GM18520 (cell line): ENCODE data around the gene APBA2.

Experiments used
- ATAC-seq: cut with Tn5 transposase; IDR thresholded peaks from one replicate; pipeline ENCODE4 v1.9.1; 2021; ENCODE audit not compliant: unreplicated experiment

The APBA2 gene

DNA sequence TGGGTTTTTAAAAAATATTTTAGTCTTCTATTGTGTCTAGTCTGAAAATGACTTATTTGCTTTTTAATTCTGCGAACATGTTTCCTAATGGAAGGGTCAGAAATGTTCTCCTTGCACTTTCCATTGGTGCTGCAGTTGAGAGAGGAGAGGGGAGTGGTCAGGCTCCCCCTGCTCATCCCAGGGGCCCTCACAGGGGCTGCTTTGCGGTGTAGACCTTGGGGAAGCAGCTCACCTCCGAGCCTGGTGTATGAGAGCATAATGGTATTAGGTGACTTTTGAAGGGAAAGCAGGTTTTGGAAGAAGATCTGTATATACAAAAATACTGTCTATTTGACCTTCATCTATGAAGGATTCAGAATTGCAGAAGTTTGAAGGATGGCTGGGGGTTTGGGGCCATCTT, 28.3 kb downstream of the APBA2 start:
- no peak for ATAC-seq

DNA sequence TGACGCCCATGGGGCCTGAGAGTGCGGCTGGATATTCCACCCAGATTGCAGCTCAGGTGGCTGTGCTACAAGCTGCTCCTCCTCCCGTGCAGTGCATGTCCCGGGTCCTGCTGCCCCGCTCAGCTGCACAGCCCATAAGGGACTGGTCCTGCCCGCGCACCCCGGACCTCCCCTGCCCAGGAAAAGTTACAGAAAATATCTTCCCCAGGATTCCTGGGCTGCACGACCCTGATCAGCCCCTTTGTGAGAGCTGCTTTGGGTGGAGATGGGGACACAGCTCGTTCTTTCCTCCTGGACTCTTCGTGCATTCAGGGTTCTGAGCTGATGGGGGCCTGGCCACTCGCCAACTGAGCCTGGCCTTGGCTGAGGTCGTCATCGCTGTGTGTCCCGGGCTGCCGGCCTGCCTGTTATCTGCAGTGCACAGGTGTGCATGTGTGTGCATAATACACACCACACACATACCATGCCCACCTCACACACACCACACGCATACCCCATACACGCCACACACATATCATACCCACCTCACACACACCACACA, 28.8 kb downstream of the APBA2 start:
- no peak for ATAC-seq

DNA sequence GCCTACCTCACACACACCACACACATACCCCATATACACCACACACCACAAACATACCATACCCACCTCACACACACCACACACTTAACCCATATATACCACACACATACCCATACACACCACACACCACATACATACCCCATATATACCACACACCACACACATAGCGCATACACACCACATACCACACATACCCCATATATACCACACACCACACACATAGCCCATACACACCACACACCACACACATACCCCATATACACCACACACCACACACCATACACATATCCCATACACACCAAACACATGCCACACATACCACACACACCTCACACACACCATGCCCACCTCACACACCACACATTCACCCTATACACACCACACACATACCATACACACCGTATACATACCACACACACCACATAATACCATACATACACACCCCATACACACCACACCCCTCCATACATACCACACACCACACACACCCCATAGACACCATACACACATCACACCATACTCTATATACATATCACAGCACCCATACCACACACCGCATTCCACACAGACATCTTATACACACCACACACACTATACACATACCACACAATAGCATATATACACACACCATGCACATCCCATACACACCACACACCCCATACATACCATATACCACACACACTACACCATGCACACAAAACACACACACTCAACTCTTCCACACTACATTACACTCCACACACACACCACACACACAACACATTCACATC, 29.5 kb downstream of the APBA2 start:
- ATAC-seq = no peak

DNA sequence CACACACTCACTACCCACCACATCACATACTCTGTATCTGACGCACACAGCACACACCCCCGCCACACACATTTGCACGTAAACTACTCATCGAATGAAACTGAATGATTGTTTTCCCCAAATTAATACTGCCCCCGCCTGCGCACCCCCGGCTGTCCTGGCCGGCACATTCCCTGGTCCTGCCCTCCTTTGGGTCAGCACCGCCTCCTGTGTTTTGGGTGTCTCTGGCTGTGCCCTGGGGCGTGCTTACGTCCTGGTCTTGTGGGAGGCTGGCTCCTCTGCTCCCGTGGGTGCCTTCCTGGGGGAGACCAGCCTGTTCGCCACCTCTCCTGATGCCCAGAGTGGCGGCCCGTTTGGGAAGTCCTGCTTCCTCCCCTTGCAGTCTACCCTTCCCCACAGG, 30.2 kb downstream of the APBA2 start:
- ATAC-seq = no peak

DNA sequence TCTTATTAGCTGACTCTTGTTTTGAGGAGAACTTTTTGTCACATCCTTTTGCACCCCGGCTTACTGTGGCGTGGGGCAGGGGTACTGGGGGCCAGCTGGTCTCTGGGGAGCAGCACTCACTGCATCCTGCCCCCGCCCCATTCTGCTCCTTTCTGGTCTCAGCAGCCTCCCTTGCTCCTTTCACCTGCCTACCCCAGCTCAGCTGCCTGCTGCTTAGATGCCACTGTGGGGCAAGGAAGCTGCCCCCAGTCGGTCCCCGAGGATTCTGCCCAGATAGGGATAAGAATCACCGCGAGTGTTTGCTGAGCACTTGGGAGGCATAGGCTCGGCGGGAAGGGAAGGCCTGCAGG, 32.0 kb downstream of the APBA2 start:
- no peak for ATAC-seq

DNA sequence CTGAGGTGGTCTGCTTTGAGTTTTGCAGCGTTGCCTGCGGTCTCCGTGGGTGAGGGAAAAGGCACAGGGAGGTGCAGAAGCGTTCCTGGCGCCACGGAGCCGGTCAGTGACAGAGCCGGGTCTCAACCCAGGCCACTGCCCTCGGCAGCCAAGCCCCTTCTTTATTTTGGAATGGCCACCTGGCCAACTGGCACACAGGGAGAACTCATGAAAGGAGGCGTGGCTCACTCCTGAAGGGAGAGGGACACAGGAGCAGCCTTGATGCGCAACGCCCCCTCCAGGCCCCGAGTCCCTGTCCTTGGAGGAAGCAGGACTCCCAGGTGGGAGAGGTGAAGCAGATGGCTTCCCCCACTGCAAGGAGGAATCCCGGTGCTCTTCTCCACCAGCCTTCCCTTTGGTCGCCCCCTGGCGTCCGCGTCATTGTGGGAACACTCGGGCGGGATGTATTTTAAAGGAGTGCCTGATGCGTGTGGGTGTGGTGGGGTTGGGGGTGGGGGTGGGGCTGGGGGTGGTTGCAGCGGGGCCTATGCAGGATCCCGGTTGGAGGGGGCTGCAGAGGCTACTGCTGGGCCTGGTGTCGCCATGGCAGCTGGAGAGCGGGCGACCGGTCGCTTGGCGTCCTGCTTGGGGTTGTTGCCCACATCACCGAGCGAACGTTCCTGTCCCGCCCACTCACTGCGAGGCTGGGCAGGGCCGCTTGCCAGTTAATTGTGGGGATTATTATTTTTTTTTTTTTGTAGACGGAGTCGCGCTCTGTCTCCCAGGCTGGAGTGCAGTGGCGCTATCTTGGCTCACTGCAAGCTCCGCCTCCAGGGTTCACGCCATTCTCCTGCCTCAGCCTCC, 32.6 kb downstream of the APBA2 start:
- no peak for ATAC-seq

DNA sequence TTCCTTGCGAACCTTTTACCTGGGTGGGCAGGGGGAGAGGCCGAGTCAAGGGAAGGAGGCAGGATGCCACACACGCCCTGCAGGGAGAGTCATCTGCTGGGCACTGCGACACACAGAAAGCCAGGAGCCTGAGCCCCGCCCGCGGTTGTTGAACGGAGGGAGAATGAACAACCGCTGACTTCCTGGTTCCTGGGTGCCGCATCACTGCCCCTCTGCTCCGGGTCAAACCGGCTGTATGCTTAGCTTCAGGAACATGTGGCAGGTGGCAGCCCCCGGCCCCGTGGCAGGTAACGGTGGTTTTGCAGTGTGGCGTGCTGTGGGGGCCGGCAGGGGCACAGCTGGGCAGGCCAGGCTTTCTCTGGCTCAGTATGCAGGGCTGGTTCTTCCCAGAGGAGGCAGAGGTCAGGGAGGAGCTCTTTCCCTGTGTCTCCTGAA, 33.4 kb downstream of the APBA2 start:
- no peak for ATAC-seq

DNA sequence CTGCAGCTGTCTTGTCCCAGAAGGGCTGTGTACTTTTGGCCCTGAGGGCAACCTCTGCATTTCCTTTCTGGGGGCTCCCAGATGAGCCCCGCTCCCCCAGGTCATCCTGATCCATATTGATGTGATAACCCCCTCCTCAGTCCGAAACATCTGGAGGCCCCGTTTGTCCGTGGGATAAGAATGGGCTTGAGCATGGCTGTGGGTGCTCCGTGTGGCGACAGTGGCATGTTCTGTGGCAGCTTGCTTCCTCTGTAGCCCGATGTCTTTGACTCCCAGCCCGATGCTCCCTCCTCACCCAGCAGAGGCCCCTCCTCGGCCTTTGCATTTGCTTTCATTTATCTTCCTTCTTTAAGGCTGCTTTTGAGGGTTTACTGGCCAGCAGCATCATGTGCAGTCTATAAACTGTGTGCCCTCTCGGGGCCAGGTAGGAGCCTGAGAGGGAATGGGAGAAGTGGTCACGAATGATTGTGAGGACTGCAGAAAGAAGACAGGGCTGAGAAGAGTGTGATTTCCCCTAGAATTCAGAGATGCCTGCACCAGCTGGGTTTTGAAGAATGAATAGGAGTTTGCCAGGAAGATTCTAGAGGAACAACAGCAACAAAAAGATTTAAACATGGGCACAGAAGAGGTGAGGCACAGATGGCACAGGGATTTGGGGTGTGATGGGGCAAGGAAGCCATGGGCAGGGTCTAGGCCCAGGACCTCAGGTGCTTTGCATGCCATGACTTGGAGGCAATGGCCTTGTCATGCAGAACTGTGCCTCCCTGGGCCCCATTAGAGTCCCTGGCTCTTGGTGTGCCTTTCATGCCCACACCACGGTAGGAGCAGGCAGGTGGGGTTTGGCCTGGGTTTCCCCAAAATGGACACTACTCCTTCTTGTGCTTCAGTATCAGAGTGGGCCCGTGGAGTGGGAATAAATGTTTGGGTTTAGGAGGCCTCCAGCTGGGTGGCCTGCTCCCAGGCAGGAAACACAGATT, 34.2 kb downstream of the APBA2 start:
- ATAC-seq = no peak

DNA sequence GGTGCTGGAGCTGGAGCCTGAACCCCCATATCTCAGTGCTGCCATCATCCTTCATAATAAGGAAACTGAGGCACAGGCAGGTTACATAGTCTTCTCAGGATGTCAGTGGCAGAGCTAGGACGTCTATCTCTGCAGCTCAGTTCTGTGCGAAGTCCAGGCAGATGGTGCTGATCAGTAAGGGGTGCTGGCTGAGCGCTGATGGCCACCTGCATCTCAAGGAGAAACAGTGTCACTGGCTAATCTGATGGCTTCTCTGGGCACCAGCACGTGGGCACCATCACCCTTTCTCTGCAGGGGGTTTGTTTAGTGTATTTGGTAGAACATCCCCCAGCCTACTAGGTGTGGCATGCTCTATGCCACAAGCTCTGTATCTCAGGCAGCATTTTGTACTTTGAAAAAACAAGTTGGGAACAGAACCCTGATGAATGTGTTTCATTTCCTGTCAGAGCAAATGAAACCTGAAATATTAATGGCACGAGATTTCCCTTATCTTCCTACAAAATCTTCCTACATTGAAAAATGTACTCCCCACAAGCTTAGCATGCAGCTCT, 35.1 kb downstream of the APBA2 start:
- ATAC-seq = no peak

DNA sequence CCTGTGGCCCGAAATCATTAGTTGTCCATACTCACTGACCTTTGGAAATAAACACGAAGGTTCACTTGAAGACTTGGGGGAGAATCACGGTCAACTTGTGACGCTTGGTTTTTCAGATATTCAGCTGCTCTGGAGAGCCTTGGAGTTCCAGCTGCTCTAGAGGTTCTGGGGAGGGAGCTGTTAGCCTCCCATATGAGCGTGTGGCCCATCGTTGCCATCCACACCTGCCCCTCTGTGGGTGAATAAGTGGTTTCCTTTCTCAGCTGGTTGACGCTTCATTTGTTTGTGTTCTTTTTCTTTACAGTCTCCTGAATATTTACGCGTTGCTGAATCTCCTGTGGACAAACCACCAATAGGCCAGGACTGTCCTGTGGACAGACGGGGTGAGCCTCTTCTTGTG, 35.6 kb downstream of the APBA2 start:
- ATAC-seq = no peak

DNA sequence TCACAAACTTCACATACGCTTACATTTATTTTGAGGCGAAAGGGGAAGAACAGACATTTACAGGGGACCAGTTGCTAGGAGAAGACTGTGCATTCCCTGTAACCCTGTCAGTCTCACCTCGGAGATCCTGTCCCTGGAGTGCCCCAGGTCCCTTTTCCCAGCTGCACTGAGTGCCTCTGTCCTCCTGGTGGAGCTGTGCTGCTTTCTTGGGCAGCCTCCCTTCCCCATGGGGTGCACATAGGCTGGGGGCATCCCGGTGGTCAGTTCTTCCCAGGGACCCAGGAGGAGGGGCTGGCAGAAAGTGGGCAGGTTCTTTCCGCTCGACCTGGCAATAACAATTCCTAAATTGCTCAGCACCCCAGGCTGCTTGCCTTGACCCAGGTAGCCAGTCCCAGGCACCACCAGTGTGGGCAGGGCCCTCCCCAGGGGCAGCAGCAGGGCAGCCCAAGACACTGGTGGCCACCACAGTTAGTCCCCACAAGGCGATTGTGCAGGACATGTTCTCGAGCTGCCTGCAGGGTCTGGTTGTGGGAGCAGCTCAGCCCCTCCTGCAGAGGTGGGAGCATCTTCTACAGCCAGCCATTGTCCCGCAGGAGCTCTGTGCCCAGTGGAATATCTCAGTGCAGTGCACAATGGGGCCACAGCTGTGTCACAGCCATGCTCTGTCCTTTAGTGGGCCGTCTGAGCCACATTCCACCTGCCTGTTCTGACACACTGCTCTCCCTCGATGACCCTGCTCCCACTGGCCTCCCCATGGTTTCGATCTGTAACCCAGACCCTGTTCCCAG, 36.3 kb downstream of the APBA2 start:
- ATAC-seq = no peak

DNA sequence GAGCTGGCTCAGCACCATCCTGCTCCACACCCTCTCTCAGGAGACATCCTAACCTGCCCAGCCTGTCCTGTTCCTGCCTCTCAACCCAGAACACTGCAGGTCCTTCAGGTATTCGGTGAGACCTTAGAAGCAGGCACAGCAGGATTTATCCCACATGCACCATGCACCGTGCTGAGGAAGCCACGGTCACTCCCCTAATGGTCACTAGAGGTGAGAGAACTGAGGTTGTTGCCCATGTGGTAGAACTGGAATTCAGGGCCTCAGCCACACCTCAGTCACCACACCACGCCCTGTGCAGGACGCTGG, 36.9 kb downstream of the APBA2 start:
- no peak for ATAC-seq

DNA sequence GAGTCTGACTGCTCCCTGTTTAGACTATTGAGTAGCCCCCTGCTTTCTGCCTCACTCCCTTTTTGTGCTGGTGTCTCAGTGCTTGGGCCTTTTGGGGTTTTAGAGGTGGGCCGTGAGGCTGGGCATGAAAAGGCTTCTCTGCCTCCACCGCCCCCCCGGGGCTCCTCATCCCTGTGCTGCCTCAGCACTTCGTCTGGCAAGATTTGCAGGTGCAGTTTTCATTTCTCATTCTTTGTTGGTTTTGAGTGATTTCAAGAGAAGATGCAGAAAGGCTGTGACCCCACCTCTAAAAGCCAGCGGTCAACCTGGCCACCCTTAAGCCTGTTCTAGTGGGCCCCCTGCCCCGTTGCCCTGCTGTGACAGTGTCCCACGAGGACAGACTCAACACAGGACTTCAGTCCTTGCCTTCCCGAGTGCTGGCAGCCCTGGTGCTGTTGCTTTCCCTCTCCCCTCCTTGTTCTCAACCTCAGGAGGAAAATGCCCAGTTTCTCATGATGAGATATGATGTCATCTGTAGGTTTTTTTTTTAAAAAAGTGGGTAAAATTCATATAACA, 38.0 kb downstream of the APBA2 start:
- no peak for ATAC-seq

DNA sequence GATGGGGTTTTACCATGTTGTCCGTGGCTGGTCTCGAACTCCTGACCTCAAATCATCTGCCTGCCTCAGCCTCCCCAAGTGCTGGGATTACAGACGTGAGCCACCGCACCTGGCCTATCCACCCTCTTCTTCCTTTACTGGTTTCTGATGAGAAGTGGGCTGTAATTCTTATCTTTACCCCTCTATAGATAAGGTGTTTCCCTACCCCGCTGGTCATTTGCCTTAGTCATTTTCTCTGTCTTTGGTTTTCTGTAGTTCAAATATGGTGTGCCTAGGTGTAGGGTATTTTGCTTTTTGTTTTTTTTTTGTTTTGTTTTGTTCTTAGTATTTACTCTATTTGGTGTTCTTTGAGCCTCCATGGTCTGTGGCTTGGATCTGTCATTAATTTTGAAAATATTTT, 41.3 kb downstream of the APBA2 start:
- no peak for ATAC-seq

DNA sequence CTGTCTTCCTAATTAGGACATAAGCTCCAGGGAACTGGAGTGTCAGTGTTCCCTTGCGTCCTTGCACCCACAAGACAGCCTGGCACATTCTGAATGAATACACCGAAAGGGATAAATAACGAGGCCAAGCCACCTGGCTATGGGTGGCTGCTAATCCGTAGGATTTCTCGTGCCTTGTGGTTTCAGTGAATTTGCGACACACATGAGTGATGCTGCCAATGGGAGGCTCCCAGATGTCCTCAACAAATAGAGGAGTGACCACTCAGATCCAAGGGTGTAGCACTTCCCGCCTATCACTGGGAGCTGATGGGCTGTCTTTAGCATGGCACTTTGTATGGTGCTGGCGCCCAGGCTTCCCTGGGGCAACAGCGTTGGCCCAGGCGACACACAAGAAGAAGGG, 43.4 kb downstream of the APBA2 start:
- ATAC-seq = no peak

DNA sequence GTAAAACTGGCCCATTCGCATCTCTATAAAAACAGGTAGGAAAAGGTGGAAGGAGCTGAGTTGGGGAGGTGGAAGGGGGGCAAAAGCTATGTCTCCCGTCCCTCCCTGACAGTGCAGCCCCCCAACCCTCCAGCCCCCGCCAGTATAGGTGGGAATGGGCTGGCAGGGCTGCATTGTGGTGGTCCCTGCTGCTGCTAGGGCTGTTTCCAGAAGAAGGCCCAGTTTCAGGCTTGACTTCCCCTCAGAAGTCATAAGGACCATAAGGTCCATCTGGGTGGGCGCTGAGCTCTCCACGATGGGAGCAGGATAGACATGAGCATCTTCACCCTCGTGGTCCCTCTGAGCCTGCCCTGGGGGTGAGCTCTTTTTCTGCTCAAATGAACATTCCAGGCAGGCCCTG, 44.2 kb downstream of the APBA2 start:
- ATAC-seq = no peak

DNA sequence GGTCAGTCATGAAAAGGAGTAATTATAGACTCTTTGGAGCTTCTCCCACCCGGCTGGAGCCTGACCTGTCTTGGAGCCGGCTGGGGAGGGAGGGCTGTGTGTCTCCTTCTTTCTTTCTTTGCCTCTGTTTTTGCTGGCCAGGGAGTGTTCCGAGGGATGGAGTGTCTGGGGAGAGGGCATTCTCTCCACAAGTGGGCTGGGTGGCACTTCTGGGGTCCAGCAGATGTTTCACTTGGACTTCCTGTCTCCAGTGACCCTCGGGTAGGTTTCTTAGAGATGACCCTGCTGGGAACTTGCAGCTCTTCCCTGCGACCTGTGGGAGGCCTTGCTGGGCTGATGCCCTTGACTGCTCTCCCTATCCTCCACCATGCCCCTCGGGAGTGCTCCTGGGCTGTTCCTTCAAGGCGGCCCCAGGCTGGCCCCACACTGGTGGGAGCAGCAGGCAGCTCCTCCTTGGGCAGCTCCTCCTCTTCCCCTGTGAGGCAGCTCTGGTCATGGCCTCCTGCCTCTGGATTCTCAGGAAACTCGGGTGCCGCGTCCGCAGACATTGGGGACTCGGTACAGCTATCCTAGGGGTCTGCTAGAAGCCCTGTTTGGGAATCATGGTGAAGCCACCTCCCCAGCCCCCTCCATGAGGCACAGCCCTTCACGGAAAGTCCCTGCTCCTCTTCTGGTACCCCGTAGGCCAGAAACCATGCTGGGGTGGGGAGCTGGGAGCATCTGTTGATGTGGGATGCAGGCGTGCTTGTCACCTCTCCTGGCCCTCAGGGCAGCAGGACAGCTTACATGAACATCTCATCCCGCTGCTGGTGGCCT, 44.9 kb downstream of the APBA2 start:
- no peak for ATAC-seq

DNA sequence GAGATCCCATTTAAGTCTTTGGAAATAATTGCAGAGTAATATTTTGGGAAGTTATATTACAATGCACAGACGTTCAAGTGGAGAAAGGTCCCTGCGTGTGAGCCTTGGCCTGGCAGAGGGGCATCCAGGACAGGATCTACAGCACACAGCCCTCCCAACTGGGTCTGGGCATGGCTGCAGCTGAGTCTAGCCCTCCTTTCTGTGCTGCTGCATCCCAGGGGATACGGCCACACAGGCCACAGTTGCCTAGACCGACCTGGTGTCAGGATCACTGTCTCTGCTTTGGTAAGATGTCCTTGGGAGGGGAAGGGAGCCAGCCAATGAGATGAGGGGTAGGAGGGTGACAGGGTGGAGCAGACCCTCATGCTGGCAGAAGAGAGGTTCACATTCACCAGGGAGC, 46.1 kb downstream of the APBA2 start:
- ATAC-seq = no peak

DNA sequence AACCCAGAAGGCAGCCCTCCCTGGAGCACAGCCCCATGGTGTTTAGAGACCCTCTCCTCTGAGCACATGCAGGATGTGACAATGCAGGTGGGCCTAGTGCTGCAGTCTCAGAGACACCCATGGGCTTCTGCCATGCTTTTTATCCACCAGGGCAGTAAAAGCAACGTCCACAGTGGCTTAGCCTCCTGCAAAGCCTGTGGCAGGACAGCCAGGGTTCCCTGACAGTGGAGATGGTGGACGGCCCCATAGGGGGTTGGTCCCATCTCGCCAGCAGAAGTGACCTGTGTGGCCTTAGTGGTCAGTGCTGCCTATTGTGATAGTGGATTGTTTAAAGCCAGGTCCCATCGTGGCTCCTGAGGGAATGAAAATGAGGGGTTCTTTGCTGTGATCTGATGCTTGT, 46.6 kb downstream of the APBA2 start:
- no peak for ATAC-seq
